H9 (cell line): Measurements from ENCODE around the gene WWC2. TPM values are rescaled to one million over a fixed set of nuclear protein-coding genes. Genes with fewer than 3 reads are reported as not detected.
A peak's percentile ranks its signal among the peaks of the same experiment; 100 is the strongest.

Experiments used
- DNase-seq: peaks from one replicate; pipeline ENCODE4 v3.0.0-alpha.2; 2017
- H2AFZ ChIP-seq: one replicate; pipeline ENCODE4 v1.6.1; 2013; ENCODE audit warnings: mild to moderate bottlenecking, low read length, control low read depth, moderate library complexity
- H2AK5ac ChIP-seq: 2 replicates; pipeline ENCODE4 v1.6.1; 2013; ENCODE audit warnings: low read length, control low read depth, mixed read lengths; ENCODE audit not compliant: insufficient read length
- H2BK120ac ChIP-seq: one replicate; pipeline ENCODE4 v1.6.1; 2013; ENCODE audit warnings: low read depth, mild to moderate bottlenecking, low read length, control low read depth, inconsistent platforms; ENCODE audit not compliant: poor library complexity, severe bottlenecking
- H2BK12ac ChIP-seq: 2 replicates; pipeline ENCODE4 v1.6.1; 2013; ENCODE audit warnings: low read length, control low read depth, mixed read lengths, low read depth; ENCODE audit not compliant: insufficient read length
- H2BK15ac ChIP-seq: 2 replicates; pipeline ENCODE4 v1.6.1; 2013; ENCODE audit warnings: low read depth, low read length, control low read depth
- H2BK20ac ChIP-seq: one replicate; pipeline ENCODE4 v1.6.1; 2013; ENCODE audit warnings: low read depth, mild to moderate bottlenecking, low read length, control low read depth, inconsistent platforms; ENCODE audit not compliant: poor library complexity, severe bottlenecking
- H2BK5ac ChIP-seq: 2 replicates; pipeline ENCODE4 v1.6.1; 2013; ENCODE audit warnings: low read length, control low read depth, mixed read lengths; ENCODE audit not compliant: insufficient read length
- H3K14ac ChIP-seq: 2 replicates; pipeline ENCODE4 v1.6.1; 2013; ENCODE audit warnings: low read length, control low read depth; ENCODE audit not compliant: insufficient read depth
- H3K18ac ChIP-seq: 2 replicates; pipeline ENCODE4 v1.6.1; 2013; ENCODE audit warnings: low read depth, mild to moderate bottlenecking, mixed read lengths, low read length, control low read depth; ENCODE audit not compliant: insufficient read length
- H3K23ac ChIP-seq: 2 replicates; pipeline ENCODE4 v1.6.1; 2013; ENCODE audit warnings: low read length, control low read depth, mixed read lengths, low read depth; ENCODE audit not compliant: insufficient read length
- H3K23me2 ChIP-seq: 2 replicates; pipeline ENCODE4 v1.6.1; 2013; ENCODE audit warnings: low read depth, mild to moderate bottlenecking, mixed read lengths, low read length, control low read depth; ENCODE audit not compliant: insufficient read length, poor library complexity, severe bottlenecking
- H3K27ac ChIP-seq: 2 replicates; pipeline ENCODE4 v1.5.1; 2013; ENCODE audit warnings: low read length, control low read depth, mixed read lengths, low read depth; ENCODE audit not compliant: insufficient read length
- H3K27me3 ChIP-seq: 2 replicates; pipeline ENCODE4 v1.6.1; 2013; ENCODE audit warnings: low read length, control low read depth, inconsistent platforms; ENCODE audit not compliant: insufficient read depth
- H3K4ac ChIP-seq: 2 replicates; pipeline ENCODE4 v1.6.1; 2013; ENCODE audit warnings: low read depth, mild to moderate bottlenecking, control low read depth, inconsistent platforms, low read length, moderate library complexity
- H3K4me1 ChIP-seq: 2 replicates; pipeline ENCODE4 v1.6.1; 2013; ENCODE audit warnings: low read length, control low read depth, inconsistent platforms; ENCODE audit not compliant: insufficient read depth
- H3K4me2 ChIP-seq: 2 replicates; pipeline ENCODE4 v1.6.1; 2013; ENCODE audit warnings: low read length, control low read depth, mixed read lengths; ENCODE audit not compliant: insufficient read length, insufficient read depth
- H3K56ac ChIP-seq: 2 replicates; pipeline ENCODE4 v1.6.1; 2013; ENCODE audit warnings: low read depth, mild to moderate bottlenecking, mixed read lengths, low read length, control low read depth; ENCODE audit not compliant: insufficient read length
- H3K79me1 ChIP-seq: 2 replicates; pipeline ENCODE4 v1.6.1; 2013; ENCODE audit warnings: low read depth, mild to moderate bottlenecking, moderate library complexity, low read length, control low read depth, inconsistent platforms; ENCODE audit not compliant: insufficient read depth, poor library complexity, severe bottlenecking
- H3K79me2 ChIP-seq: 2 replicates; pipeline ENCODE4 v1.6.1; 2013; ENCODE audit warnings: low read length, control low read depth, inconsistent platforms; ENCODE audit not compliant: insufficient read depth
- H3K9ac ChIP-seq: 2 replicates; pipeline ENCODE4 v1.6.1; 2013; ENCODE audit warnings: low read length, control low read depth, mixed read lengths; ENCODE audit not compliant: insufficient read length; ENCODE audit errors: extremely low read depth
- H3K9me3 ChIP-seq: one replicate; pipeline ENCODE4 v1.6.1; 2013; ENCODE audit warnings: low read depth, low read length, inconsistent platforms; ENCODE audit not compliant: control insufficient read depth
- H3T11ph ChIP-seq: one replicate; pipeline ENCODE4 v1.6.1; 2013; ENCODE audit warnings: mild to moderate bottlenecking, low read length, control low read depth, inconsistent platforms
- H4K20me1 ChIP-seq: one replicate; pipeline ENCODE4 v1.6.1; 2013; ENCODE audit not compliant: control insufficient read depth, insufficient read length, insufficient read depth
- H4K5ac ChIP-seq: 2 replicates; pipeline ENCODE4 v1.6.1; 2013; ENCODE audit warnings: low read depth, mild to moderate bottlenecking, mixed read lengths, low read length, control low read depth; ENCODE audit not compliant: insufficient read length
- H4K8ac ChIP-seq: replicated peaks from 2 replicates; pipeline ENCODE4 v1.6.1; 2013; ENCODE audit warnings: low read length, control low read depth, mixed read lengths, low read depth; ENCODE audit not compliant: insufficient read length
- H4K91ac ChIP-seq: 2 replicates; pipeline ENCODE4 v1.6.1; 2013; ENCODE audit warnings: low read depth, mild to moderate bottlenecking, moderate library complexity, mixed read lengths, low read length, control low read depth; ENCODE audit not compliant: insufficient read length
- H3K27ac Mint-ChIP-seq, 3 experiments: 2 replicates in 2 of 3; 3 replicates in 1 of 3; pipeline ENCODE4 v1.8.0; 2020 to 2021; ENCODE audit warnings: mixed read lengths in 3 of 3, mild to moderate bottlenecking in 1 of 3, moderate library complexity in 1 of 3
- H3K27me3 Mint-ChIP-seq: 2 replicates; pipeline ENCODE4 v1.8.0; 2021; ENCODE audit warnings: low read depth, mild to moderate bottlenecking, moderate library complexity, mixed read lengths
- H3K36me3 Mint-ChIP-seq, 3 experiments: 2 replicates in 2 of 3; 3 replicates in 1 of 3; pipeline ENCODE4 v1.8.0; 2020 to 2021; ENCODE audit warnings: low read depth in 3 of 3, mixed read lengths in 3 of 3; ENCODE audit not compliant: insufficient read depth in 1 of 3
- H3K4me1 Mint-ChIP-seq, 2 experiments: 2 replicates each; pipeline ENCODE4 v1.8.0; 2020; ENCODE audit warnings: mixed read lengths in 2 of 2
- H3K4me3 Mint-ChIP-seq, 2 experiments: 2 replicates in 1 of 2; 3 replicates in 1 of 2; pipeline ENCODE4 v1.8.0; 2020 to 2021; ENCODE audit warnings: mild to moderate bottlenecking in 2 of 2, mixed read lengths in 2 of 2, moderate library complexity in 1 of 2
- H3K9me3 Mint-ChIP-seq, 2 experiments: 2 replicates in 1 of 2; 3 replicates in 1 of 2; pipeline ENCODE4 v1.8.0; 2020; ENCODE audit warnings: mild to moderate bottlenecking in 2 of 2, mixed read lengths in 2 of 2, moderate library complexity in 1 of 2
- WGBS: extraction: QIAGEN DNeasy Blood & Tissue Kit; methylation state at CpG from one replicate; pipeline ENCODE4 v1.1.7; 2013; ENCODE audit warnings: missing lambda C conversion rate, low lambda C conversion rate, mixed read lengths; ENCODE audit not compliant: insufficient read length; ENCODE audit errors: extremely low coverage; 5-methylcytosine and 5-hydroxymethylcytosine counted together
- total RNA-seq: library from RNA; stranded (reverse); gene quantifications from 2 replicates; pipeline ENCODE4 v1.2.1, GENCODE V29; 2021
- TF ChIP-seq, protein P1 (sequence below): fragments of 200-600 bp; sonication (generic); conservative IDR thresholded peaks from 3 replicates; pipeline ENCODE4 v1.8.0; 2021; ENCODE audit warnings: antibody characterized with exemption, mild to moderate bottlenecking

The WWC2 gene
- total RNA-seq, 1 experiment from 2014 or later: 106 TPM

DNA sequence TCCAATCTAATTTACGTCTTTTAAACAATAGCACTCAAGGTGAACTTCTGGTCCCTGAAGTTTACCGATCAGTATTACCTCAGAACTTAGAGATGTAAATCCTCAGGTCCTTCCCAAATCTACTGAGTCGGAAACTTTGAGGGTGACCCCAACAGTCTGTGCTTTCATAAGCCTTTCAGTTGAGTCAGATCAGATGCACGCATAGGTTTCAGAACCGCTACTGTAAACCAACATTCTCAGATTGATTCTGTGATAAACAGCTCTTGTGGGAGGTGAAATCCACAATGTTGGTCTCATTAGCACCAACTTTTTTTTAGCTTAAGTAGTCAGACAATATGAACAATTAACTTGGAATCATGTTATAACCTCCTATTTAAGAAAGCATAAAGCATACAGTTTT, 86.0 kb downstream of the WWC2 start:
- Histone ChIP-seq H3K4me1 (peaks cover 18% of the 10 kb centered on the region), H2AFZ (no peak overlapping the region), H3K4ac (no peak overlapping the region), H2BK120ac (no peak overlapping the region), H2BK5ac (no peak overlapping the region), H4K20me1 (no peaks in the 10 kb centered on the region), H3K27me3 (no peaks in the 10 kb centered on the region), H3K23me2 (peaks cover 4% of the 10 kb centered on the region), H3K9ac (no peak overlapping the region), H3K23ac (no peak overlapping the region), H4K8ac (no peak overlapping the region), H2AK5ac (no peak overlapping the region), H3K14ac (peak overlapping the region; percentile 56; the same call in 1 of the 2 replicates), H3K56ac (no peak overlapping the region), H3K4me2 (no peak overlapping the region), H2BK15ac (no peak overlapping the region), H4K5ac (no peak overlapping the region), H2BK20ac (no peak overlapping the region), H3K9me3 (no peaks in the 10 kb centered on the region), H3K27ac (no peak overlapping the region), H4K91ac (no peak overlapping the region), H3K18ac (no peak overlapping the region), H2BK12ac (no peak overlapping the region), H3K79me1 (no peaks in the 10 kb centered on the region), H3K79me2 (peaks cover 18% of the 10 kb centered on the region), H3T11ph (peak overlapping the region; percentile 96)
- WGBS: no CpG with 5 or more reads among the region's 5 CpGs
- DNase-seq: no peak
- peaks cover 68 to 69% of the 10 kb centered on the region in 2 experiments for H3K4me1 Mint-ChIP-seq
- TF ChIP-seq, protein P1, sequence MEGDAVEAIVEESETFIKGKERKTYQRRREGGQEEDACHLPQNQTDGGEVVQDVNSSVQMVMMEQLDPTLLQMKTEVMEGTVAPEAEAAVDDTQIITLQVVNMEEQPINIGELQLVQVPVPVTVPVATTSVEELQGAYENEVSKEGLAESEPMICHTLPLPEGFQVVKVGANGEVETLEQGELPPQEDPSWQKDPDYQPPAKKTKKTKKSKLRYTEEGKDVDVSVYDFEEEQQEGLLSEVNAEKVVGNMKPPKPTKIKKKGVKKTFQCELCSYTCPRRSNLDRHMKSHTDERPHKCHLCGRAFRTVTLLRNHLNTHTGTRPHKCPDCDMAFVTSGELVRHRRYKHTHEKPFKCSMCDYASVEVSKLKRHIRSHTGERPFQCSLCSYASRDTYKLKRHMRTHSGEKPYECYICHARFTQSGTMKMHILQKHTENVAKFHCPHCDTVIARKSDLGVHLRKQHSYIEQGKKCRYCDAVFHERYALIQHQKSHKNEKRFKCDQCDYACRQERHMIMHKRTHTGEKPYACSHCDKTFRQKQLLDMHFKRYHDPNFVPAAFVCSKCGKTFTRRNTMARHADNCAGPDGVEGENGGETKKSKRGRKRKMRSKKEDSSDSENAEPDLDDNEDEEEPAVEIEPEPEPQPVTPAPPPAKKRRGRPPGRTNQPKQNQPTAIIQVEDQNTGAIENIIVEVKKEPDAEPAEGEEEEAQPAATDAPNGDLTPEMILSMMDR: no peak
- H3K27ac Mint-ChIP-seq: peak overlapping the region in 1 of 3 experiments; percentile 57; a peak in 1 of 7 replicates
- H3K27me3 Mint-ChIP-seq: no peaks in the 10 kb centered on the region; the same call in 1 of the 2 replicates
- H3K36me3 Mint-ChIP-seq: peaks cover 12 to 20% (median 12%) of the 10 kb centered on the region in 3 experiments
- peaks cover 5% of the 10 kb centered on the region in 2 experiments; a peak in 3 of 5 replicates for H3K9me3 Mint-ChIP-seq
- no peak overlapping the region for H3K4me3 Mint-ChIP-seq
